HK-2 (cell line): Measurements from ENCODE around the gene FOXP1.
"Not testable (repeated sequence)": the region's sequence is repeated elsewhere in the genome, so short reads cannot be mapped to it uniquely, and the experiment has no call there.

Experiments
- DNase-seq: peaks from one replicate; pipeline ENCODE4 v3.0.0-alpha.2; 2018; ENCODE audit not compliant: unreplicated experiment

FOXP1 gene

DNA sequence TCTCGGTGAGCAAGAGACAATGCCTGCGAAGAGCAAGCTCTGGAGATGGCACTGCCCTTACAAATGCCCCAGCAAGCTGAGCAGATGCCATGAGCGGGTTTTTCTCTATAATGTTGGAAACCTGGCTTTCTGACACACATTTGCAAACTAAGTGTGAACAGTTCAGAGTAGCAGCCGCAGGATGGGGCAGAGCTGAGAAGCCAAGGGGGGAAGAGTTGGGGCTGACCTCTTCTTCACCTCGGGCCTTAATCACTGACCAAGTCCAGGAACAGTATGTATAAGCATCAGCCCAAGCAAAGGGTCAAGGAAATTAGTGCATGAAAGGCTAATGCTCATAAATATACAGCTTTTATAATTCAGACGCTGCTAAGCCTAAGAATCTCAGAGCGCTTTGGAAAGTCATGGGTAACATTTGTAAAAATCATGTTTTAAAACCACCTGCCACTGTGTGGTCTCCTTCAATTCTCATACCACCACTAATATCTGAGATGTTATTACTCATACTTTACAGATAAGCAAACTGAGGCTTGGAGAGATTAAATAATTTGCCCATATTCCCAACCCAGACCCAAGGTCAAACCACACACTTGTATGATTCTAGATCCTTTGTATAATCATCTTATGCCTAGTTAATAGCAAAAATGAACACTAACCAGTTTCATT, 603.4 kb downstream of the FOXP1 start:
- no peak for DNase-seq

DNA sequence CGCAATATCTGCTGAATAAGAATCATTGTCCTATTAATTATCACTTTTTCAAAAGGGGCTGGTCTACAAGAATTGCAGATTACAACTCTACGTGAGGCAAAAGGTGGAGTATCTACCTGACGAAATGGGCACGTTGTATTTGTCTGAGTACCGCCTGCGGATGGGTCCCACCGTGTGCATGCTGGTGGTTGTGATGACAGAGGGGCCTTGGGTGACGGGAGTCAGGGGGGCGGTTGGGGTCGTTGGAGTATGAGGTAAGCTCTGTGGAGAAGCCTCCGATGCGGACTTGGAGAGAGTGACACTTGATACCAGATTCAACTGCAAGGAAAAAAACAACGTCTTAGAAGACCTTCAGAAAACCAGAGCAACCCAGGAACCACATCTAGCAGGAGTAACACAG, 605.8 kb downstream of the FOXP1 start:
- DNase-seq = no peak

GRCh38 chr3:70975981-70976380, 607.5 kb downstream of the FOXP1 start:
- DNase-seq = not testable (repeated sequence)

GRCh38 chr3:70974747-70975146, 608.8 kb downstream of the FOXP1 start:
- no peak for DNase-seq

- no peak for DNase-seq
These were observed 610.0 kb downstream of the FOXP1 start for GRCh38 chr3:70973558-70973957.

DNA sequence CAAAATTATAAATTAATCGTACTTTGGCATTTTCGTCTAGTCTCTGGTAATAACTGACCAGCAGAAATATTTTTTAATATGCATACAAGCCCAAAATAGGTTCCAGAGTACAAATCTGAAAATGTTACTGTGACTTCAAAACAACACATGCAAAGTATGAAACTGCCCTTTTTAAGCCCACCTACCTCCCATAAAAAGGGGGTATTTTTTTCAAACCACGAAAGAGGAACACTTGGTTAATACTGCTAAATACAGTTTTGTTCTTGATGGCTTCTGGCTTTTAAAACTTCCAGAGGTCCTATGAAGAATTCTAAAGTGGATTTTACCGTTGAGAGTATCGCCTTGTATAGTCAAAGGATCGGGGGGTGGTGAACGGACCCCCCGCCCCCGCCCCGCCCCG, 610.7 kb downstream of the FOXP1 start:
- DNase-seq = no peak

DNA sequence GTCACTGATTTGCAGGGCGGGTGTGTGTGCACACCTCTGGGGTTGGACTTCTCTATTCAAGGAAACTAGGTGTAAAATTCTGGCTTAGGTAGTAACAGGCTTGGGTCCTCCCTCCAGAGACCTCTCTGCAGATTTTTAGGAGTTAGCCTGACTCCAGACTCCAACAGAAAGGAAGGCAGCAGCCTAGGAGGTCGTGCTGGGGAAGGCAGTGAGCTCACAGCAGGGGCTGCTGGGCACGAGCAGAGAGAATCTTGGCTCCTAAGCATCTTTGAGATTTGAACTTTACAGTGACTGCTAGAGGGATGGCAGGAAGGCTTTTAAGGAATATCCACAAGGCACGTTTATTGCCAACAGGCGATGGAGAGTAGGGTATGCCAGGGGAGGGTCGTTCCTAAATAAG, 612.6 kb downstream of the FOXP1 start:
- DNase-seq = no peak

DNA sequence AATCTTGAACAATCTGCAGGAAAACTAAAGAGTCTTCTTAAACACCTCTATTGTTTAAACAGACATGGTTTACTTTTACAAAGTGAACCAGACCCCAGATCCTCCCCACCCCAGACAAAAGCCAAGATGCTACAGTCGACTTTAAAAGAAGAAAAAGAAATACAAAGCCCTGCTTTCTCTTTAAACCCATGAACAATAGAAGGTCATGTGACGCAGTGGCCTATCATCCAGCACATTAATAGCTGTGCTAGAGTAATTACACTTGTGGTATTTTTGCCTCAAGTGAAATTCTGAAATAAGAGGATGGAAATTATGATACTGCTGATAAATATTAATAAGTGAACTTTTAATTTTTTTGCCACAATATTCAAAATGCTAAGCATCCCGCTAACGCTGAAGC, 613.4 kb downstream of the FOXP1 start:
- DNase-seq = no peak

DNA sequence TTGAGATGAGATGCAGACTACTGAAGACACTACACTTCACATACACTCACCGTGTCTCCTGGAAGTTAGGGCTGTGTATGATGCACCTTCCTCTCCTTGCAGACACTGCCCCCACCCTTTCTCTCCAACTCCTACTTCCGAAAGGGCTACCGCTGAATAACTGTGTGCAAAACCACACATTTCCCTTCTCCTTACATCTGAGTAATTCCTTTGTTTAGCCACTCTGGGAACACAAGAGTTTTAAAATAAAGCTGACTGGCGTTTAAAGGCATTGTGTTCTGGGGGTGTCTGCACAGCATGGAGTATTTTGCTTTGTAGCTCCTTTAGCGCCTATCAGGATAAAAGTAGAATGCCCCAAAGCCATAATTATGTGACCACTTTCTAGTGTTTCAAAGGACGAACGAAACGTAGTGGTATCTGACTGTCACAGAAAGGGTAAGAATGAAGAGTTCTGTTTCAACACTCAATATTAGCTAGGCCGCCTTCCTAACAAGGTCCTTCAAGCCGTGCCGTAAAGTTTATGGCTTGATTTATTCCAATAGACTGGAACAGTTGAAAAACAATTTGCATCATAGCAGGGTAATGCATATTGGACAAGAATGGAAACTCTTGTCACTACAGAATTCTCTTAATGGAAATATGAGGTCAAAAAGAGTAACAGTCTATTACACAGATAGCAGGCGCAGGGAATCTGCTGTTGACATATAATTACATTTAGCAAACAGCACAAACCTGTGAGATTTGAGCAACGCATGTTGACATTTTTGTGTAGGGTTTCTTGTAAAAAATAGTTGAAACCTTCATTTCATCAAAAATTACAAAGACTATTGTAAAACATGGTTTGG, 619.9 kb downstream of the FOXP1 start:
- DNase-seq = no peak

GRCh38 chr3:70959506-70960291, 623.8 kb downstream of the FOXP1 start:
- no peak for DNase-seq

GRCh38 chr3:70952033-70952747, 631.3 kb downstream of the FOXP1 start:
- no peak for DNase-seq

DNA sequence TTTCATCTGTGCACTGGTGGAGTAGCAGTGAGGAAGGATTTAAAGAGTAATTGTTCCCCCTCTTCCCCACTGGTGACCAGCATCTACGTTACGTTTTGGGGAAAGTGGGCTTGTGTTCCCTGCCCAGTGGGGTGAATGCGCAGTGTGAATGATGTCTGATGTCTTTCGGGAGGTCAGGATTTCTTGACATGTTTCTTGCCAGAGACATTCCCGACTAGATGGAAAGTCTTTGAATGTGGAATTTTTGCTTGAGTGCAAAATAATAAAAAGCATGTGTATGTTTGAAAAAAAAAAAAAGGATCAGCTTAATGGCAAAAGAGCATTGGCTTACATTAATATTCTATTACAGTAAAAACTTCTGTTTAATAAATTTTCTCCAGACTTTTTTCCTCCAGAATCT, 632.2 kb downstream of the FOXP1 start:
- DNase-seq = no peak

GRCh38 chr3:70947579-70947978, 635.9 kb downstream of the FOXP1 start:
- no peak for DNase-seq

- DNase-seq = no peak
These were observed 639.6 kb downstream of the FOXP1 start for GRCh38 chr3:70943886-70944285.

DNA sequence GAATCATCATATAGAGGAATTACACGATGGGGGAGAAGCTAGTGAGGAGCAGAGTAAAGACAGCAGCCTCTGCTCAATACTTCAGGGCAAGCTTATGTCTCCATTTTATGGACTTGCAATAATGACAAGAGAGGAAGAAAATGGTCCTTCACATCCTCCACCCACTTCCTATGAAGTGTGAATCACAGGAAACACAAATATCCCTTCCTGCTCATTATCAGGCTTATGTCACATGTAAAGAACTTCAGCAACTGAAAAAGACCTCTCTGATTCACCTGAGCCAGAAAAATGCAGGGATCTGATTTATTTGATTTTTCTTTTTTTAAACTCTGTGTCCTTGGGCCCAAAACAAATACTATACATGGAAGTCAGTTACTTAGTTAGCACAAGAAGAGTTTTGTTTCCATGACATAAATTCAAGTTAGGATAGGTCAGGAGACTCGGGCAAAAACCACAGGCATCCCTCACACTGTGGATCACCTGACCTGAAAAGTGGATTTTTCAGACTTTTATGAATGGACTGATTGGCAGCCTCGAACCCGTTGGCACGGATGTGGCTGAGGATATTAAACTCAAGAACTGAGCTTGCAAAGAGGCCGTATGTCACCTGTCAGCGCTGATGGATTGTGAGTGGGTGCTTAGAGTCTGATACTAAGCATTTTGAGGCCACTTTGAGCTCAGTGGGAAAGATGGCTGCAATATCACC, 650.3 kb downstream of the FOXP1 start:
- no peak for DNase-seq

DNA sequence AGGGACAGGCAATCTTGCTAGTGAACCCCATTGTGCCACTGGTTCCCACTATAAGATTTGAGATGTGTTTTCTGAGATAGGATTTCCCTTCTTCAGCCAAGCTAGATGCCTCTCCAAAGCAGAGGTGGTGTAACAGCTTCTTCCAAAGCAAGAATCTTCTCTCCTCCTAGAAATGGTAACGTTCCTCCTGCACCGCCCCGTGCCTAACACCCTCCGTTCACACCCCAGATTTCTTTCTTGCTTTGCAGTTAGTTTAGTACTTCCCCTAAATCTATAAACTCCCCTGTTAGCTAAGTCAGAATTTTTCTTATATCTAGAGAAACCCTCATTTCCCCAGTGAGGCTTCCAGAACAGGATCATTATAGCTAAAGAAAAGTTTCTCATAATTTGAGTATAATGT, 653.5 kb downstream of the FOXP1 start:
- DNase-seq = no peak

- DNase-seq = no peak
These were observed 656.3 kb downstream of the FOXP1 start for GRCh38 chr3:70927239-70927638.

DNA sequence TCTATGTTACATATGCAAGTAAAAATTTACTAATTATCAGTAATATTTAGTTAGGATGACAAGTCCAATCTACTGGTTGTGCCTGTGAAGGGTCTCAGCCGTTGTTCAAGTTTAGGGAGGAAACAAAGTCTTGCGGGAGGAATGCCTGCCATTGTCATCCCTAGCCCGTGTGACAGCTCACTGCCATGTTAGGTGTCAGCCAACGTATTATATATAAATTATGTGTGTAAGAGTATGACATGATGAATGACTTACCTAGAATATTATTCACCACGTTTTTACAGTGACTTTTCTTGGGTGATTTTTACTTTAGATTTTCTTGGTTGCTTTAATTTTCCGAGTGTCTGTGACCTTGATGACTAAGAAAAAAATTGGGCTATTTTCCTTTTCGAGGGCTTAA, 656.7 kb downstream of the FOXP1 start:
- DNase-seq = no peak

- no peak for DNase-seq
These were observed 663.9 kb downstream of the FOXP1 start for GRCh38 chr3:70919661-70920060.

DNA sequence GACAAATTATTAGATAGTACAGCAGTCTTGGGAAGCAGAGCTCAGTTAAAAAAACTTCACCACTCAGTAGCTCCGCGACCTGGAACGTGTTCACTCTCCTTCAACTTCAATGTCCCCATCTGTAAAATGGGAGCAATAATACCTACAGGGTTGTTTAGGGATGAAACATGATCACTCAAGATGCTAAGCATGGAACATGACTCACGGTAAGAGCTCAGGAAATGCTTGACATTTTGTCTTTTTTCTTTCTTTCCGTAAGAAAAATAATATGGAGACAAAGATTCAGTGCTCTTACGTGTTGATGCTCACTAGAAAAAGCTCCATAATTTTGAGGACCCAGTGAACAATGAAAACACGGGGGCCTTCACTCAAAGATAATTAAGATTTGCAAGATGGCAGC, 664.4 kb downstream of the FOXP1 start:
- no peak for DNase-seq

DNA sequence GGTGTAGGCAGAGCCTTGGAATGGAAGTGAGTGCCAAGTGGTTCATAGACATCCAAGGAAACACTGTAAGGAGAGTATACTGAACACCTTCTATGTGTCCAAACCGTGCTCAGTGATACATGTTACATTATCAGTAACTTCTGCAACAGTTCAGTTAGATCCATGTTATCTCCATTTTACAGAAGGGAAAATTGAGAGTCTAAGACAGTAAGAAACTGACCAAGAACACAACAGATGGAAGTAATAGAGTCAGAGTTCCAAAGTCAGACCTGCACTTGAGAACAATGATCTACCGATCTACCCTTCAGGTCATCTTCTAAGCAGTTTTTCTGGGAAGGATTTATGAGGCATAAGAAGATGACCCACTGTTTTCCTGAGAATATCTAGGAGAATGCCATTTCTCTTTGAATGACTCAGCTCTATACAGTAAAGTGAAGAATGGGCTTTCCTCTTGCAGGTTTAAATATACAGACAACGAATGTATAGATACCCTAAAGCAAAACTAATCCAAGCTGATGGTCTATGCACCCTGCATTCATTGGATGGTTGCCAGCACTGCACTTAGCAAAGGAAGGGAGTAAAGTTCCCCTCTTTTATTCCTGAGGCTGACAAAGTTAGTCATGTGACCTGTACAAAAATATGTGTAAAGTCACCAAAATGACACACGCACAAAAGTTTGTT, 667.0 kb downstream of the FOXP1 start:
- no peak for DNase-seq
